HUDEP-2 (cell line): ENCODE data around the gene POR.

ENCODE experiments used
- DNase-seq, 76 experiments: peaks; one replicate each; lab custom pipeline; 2025; ENCODE audit not compliant: unreplicated experiment in 76 of 76; lab: John Stamatoyannopoulos, UW

POR gene

GRCh38 chr7:75950111-75950681 is 35.2 kb downstream of the POR start:
- DNase-seq: no peak

- DNase-seq: no peak
Observed at GRCh38 chr7:75951506-75951905, 36.6 kb downstream of the POR start.

- DNase-seq: no peak
Observed at GRCh38 chr7:75953431-75953830, 38.5 kb downstream of the POR start.

GRCh38 chr7:75953931-75954330 is 39.0 kb downstream of the POR start:
- DNase-seq: no peak

DNA sequence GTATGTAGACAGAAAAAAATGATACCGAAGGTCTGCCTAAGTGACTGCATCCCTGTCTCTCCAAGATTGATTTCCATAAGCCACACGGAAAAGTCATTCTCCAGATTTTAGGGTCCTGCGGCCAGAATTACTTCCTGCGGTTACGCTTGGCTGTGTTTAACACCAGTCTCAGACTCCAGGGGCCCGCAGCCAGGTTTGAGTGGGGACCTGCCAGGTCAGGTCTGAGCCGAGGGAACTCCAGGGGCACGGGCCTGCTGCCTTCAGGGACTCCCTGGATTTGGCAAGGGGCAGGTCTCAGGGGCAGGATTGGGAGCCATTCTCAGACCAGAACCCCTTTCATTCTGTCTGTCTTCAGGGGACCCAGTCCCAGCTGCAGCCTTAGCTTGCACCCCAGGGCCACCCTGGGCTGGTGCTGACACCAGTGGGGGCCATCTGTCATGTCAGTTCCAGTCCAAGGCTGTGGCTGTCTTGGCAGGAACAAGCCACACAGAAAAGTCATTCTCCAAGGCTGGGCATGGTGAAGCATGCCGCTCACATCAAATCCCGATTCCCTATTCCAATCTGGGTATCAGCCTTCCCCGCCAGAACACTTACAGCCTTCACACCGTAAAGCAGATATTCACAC is 40.5 kb downstream of the POR start:
- no peak for DNase-seq

GRCh38 chr7:75957021-75957736 is 42.2 kb downstream of the POR start:
- no peak for DNase-seq

GRCh38 chr7:75958802-75959543 is 44.0 kb downstream of the POR start:
- DNase-seq: no peak

DNA sequence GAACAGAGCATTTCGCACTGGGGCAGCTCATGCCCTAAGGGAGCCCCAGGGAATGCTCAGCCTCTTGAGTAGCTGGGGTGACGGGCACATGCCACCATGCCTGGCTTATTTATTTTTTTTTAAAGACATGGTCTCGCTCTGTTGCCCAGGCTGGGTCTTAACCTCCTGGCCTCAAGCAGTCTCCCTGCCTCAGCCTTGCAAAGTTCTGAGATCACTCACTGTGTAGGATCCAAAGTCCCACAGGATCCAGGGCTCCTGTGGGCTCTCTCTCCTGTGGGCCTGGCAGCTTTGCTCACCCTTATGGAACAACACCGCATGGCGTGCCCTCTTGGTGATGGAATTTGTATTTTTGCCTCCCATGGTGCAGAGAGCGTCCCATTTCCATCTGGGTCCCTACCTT is 45.4 kb downstream of the POR start:
- no peak for DNase-seq

- DNase-seq: no peak
Observed at GRCh38 chr7:75961218-75961617, 46.3 kb downstream of the POR start.

- no peak for DNase-seq
Observed at GRCh38 chr7:75962607-75963380, 47.8 kb downstream of the POR start.

GRCh38 chr7:75963381-75963995 is 48.5 kb downstream of the POR start:
- no peak for DNase-seq

DNA sequence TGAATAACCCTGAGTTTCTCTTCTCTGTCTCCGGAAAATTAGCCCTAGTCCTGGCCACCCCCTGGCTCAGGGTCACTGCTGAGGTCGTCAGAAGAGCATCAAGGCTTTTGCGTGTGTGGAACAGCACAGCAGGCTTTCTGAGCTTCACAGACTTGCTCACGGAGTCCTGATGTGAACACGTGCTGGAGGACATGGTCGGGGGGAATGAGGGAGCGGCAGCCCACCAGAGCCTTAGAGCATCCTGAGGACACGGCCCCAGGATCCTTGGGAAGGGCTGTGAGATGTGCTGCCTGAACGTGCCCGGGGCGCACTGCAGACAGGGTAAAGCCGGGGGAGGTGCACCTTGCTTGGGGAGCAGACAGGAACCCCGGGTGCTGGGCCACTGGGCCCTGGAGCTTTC is 50.7 kb downstream of the POR start:
- no peak for DNase-seq

DNA sequence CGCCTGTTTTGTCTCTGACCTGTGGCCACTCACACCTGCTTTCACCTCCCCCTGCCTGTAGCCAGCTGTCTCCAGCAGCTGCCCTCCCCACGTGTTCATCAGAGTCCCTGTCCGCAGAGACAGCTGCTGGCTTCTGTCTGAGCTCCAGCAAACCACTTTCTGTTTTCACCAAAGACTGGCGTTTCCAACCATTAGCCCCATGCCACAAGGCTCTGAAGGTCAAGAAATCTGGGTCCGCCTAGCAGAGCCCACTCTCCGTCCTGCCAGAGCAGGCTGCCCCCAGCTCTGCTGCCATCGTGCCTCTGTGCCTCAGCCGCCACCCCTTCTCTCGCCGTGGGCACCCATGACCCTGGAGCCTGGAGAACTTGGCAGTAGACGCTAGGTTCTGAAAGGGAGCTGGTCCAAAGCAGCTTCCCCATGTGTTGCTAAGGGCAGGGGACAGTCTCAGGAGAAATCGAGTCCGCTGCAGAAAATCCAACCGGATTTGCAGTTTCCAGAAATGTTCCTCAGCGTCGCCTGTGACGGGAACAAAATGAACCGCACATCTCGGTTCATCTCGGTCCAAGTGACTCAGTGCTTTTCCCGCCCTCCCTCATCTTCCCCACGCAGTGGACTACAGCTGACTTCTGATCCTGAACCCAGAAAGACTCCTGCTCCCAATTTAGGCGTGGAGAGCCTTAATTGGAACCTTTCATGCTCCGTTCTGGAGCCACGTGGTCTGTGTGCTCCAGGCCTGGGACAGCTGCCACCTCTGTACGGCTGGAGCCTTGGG is 51.4 kb downstream of the POR start:
- no peak for DNase-seq

DNA sequence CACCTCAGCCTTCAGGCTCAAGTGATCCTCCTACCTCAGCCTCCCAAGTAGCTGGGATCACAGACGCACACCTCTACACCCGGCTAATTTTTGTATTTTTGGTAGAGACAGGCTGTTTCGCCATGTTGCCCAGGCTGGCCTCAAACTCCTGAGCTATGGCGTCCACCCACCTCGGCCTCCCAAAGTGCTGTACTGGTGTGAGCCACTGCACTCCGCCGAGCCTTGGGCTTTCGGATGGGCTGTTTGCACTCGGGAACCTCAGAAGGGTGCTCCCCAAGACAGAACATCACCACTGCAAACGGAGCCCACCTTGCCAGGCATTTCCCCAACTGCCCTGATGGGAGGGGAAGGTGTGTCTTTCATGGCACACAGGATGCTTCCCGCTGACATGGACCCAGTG is 52.1 kb downstream of the POR start:
- DNase-seq: no peak

GRCh38 chr7:75967487-75967997 is 52.6 kb downstream of the POR start:
- DNase-seq: no peak

GRCh38 chr7:75968012-75968411 is 53.1 kb downstream of the POR start:
- DNase-seq: no peak

GRCh38 chr7:75968561-75969001 is 53.6 kb downstream of the POR start:
- no peak for DNase-seq

DNA sequence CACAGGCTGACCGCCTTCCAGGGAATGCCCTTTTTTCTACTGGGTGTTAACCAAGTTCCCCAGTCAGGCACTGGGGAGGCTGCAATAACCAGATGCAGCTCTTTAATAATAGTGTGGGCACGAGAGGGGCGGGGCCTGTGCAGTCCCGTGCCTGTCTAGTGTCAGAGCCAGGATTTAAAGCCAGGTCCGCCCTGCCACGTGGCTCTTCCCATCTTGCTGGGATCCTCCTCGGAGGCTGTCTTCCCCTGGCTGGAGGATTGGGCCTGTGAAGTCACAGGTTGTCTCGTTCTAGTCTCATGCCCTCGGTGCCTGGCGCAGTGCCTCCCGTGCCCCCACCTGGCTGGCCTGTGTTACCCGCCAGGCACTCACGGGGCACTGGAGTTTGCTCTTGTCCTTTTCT is 54.2 kb downstream of the POR start:
- DNase-seq: no peak

DNA sequence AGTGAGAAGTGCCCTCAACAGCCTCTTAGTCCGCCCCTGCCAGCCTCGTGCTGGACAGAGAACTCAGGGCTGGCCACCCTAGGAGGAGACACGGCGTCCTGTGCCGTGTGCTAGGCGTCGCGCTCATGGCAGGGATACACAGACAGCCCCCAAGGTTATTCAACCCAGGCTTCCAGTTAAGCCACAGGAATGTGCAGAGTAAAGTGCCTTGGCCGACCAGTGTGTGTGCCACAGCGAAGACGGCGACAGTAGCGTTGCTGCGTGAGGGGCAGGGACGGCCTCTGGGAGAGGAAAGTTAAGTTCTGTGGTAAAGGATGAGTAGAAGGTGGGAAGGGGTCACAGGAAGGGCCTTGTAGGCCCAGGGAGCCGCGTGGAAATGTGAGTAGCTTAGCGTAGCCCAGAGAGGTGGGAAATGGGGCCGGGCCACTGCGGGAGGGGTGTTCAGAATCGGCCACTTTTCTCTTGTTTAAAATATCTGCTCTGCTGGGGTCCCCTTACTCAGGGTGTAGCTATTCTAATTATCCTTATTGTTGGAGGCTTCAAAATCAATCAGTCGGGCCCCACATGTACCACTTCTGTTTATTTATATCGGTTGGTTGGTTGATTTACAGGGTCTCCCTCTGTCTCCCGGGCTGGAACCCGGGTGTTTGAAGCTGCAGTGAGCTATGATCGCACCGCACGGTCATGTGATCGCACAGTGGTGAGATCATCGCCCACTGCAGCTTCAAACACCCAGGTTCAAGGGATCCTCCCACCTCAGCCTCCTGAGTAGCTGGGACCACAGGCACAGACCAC is 54.9 kb downstream of the POR start:
- DNase-seq: no peak
